ENCODE measurements around the gene KRTAP10-4.

Gene KRTAP10-4

GRCh38 chr21:44616591-44616926 lies 43.0 kb downstream of the KRTAP10-4 start:
- Histone ChIP-seq H3K27me3 (ENCODE audit: control insufficient read depth, insufficient read depth, low read length) (no peaks in the 10 kb centered on the region), H3K9ac (ENCODE audit: low read depth, low read length) (no peak overlapping the region), H3K27ac (ENCODE audit: low read depth, low read length) (no peak overlapping the region), H3K9me3 (ENCODE audit: control insufficient read depth, insufficient read depth, low read length) (peaks cover 10% of the 10 kb centered on the region), H3K4me1 (ENCODE audit: control insufficient read depth, insufficient read depth, low read length) (no peaks in the 10 kb centered on the region; the same call in 1 of the 2 replicates), H3K36me3 (ENCODE audit: control insufficient read depth, insufficient read depth, low read length) (no peaks in the 10 kb centered on the region), H3K4me3 (ENCODE audit: low read depth, low read length) (no peak overlapping the region)

GRCh38 chr21:44617071-44617501 lies 43.6 kb downstream of the KRTAP10-4 start:
- H3K36me3 ChIP-seq (ENCODE audit: control insufficient read depth, insufficient read depth, low read length): no peaks in the 10 kb centered on the region
- no peak overlapping the region for H3K9ac ChIP-seq (ENCODE audit: low read depth, low read length)
- H3K4me1 ChIP-seq (ENCODE audit: control insufficient read depth, insufficient read depth, low read length): no peaks in the 10 kb centered on the region; the same call in 1 of the 2 replicates
- H3K27me3 ChIP-seq (ENCODE audit: control insufficient read depth, insufficient read depth, low read length): no peaks in the 10 kb centered on the region
- no peak overlapping the region for H3K27ac ChIP-seq (ENCODE audit: low read depth, low read length)
- no peak overlapping the region for H3K4me3 ChIP-seq (ENCODE audit: low read depth, low read length)
- peaks cover 6% of the 10 kb centered on the region for H3K9me3 ChIP-seq (ENCODE audit: control insufficient read depth, insufficient read depth, low read length)

GRCh38 chr21:44618504-44618903 lies 45.0 kb downstream of the KRTAP10-4 start:
- no peak overlapping the region for H3K9ac ChIP-seq (ENCODE audit: low read depth, low read length)
- no peak overlapping the region for H3K4me3 ChIP-seq (ENCODE audit: low read depth, low read length)
- no peak overlapping the region for H3K27ac ChIP-seq (ENCODE audit: low read depth, low read length)
- no peaks in the 10 kb centered on the region; the same call in 1 of the 2 replicates for H3K4me1 ChIP-seq (ENCODE audit: control insufficient read depth, insufficient read depth, low read length)
- no peaks in the 10 kb centered on the region for H3K36me3 ChIP-seq (ENCODE audit: control insufficient read depth, insufficient read depth, low read length)
- peaks cover 18% of the 10 kb centered on the region for H3K9me3 ChIP-seq (ENCODE audit: control insufficient read depth, insufficient read depth, low read length)
- no peaks in the 10 kb centered on the region for H3K27me3 ChIP-seq (ENCODE audit: control insufficient read depth, insufficient read depth, low read length)

- Histone ChIP-seq H3K9me3 (ENCODE audit: control insufficient read depth, insufficient read depth, low read length) (peaks cover 22% of the 10 kb centered on the region), H3K4me3 (ENCODE audit: low read depth, low read length) (no peak overlapping the region), H3K9ac (ENCODE audit: low read depth, low read length) (no peak overlapping the region), H3K36me3 (ENCODE audit: control insufficient read depth, insufficient read depth, low read length) (no peaks in the 10 kb centered on the region), H3K27ac (ENCODE audit: low read depth, low read length) (no peak overlapping the region), H3K4me1 (ENCODE audit: control insufficient read depth, insufficient read depth, low read length) (no peaks in the 10 kb centered on the region; the same call in 1 of the 2 replicates), H3K27me3 (ENCODE audit: control insufficient read depth, insufficient read depth, low read length) (no peaks in the 10 kb centered on the region)
These were observed 45.4 kb downstream of the KRTAP10-4 start for GRCh38 chr21:44618909-44619308.

GRCh38 chr21:44619886-44620285 lies 46.4 kb downstream of the KRTAP10-4 start:
- Histone ChIP-seq H3K27me3 (ENCODE audit: control insufficient read depth, insufficient read depth, low read length) (no peaks in the 10 kb centered on the region), H3K9me3 (ENCODE audit: control insufficient read depth, insufficient read depth, low read length) (peaks cover 31% of the 10 kb centered on the region), H3K9ac (ENCODE audit: low read depth, low read length) (no peak overlapping the region), H3K4me1 (ENCODE audit: control insufficient read depth, insufficient read depth, low read length) (no peaks in the 10 kb centered on the region; the same call in 1 of the 2 replicates), H3K36me3 (ENCODE audit: control insufficient read depth, insufficient read depth, low read length) (no peaks in the 10 kb centered on the region), H3K27ac (ENCODE audit: low read depth, low read length) (no peak overlapping the region), H3K4me3 (ENCODE audit: low read depth, low read length) (no peak overlapping the region)

- H3K9ac ChIP-seq (ENCODE audit: low read depth, low read length): no peak overlapping the region
- no peaks in the 10 kb centered on the region for H3K36me3 ChIP-seq (ENCODE audit: control insufficient read depth, insufficient read depth, low read length)
- peaks cover 31% of the 10 kb centered on the region for H3K9me3 ChIP-seq (ENCODE audit: control insufficient read depth, insufficient read depth, low read length)
- no peaks in the 10 kb centered on the region for H3K27me3 ChIP-seq (ENCODE audit: control insufficient read depth, insufficient read depth, low read length)
- no peak overlapping the region for H3K4me3 ChIP-seq (ENCODE audit: low read depth, low read length)
- H3K27ac ChIP-seq (ENCODE audit: low read depth, low read length): no peak overlapping the region
- no peaks in the 10 kb centered on the region for H3K4me1 ChIP-seq (ENCODE audit: control insufficient read depth, insufficient read depth, low read length)
These were observed 50.0 kb downstream of the KRTAP10-4 start for GRCh38 chr21:44623575-44623974.

All from HUES48 (cell line).